PC-3 (cell line): Measurements from ENCODE around the gene ENTREP3.

ENCODE experiments used
- CTCF ChIP-seq: fragments of 300-600 bp; sonication (generic); conservative IDR thresholded peaks from 2 replicates; pipeline ENCODE4 v1.5.1; 2017; ENCODE audit warnings: antibody characterized with exemption, low read depth, mild to moderate bottlenecking, low read length
- EZH2 ChIP-seq: fragments of 300-600 bp; sonication (generic); IDR thresholded peaks from one replicate; pipeline ENCODE4 v1.6.1; 2017; ENCODE audit warnings: antibody characterized with exemption, mild to moderate bottlenecking, low read length; ENCODE audit not compliant: unreplicated experiment
- EZH2phosphoT487 ChIP-seq: fragments of 300-600 bp; sonication (generic); IDR thresholded peaks from 2 replicates; pipeline ENCODE4 v1.6.1; 2018; ENCODE audit warnings: mild to moderate bottlenecking, antibody characterized with exemption, low read length, borderline replicate concordance

GRCh38 chr1:155285631-155286044 is 30.4 kb upstream of the ENTREP3 start:
- TF ChIP-seq CTCF = no peak
- TF ChIP-seq EZH2 = no peak
- no peak for TF ChIP-seq EZH2phosphoT487
